ENCODE measurements around the gene ZDHHC14.

ZDHHC14 gene

GRCh38 chr6:157561929-157562810, 181.2 kb downstream of the ZDHHC14 start:
- DNase-seq (ENCODE audit: low spot score) = peak; percentile 64

DNA sequence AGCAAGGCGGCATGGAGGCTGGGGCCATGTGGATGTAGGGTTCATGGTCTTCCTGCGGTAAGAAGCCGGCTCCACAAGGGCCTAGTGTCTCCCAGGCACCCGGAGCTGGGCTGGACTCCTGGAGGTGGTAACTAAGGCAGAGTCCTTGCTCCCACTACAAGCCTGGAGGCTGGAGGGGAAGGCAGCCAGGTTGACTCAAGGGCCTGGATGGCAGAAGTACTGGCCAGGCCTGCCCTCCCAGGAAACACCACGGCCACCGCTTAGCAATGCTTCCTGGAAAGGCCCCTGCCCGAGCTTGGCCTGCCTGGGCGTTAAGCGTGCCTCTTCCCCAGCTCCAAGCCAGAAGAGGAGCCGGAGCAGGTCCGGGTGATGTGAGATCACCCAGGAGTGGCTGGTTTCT, 182.0 kb downstream of the ZDHHC14 start:
- TF ChIP-seq CTCF (IDR thresholded peaks at IDR 0.05; ENCODE audit: extremely low read depth, missing control alignments) = no peak

More at GRCh38 chr6:157561929-157562810, 181.2 kb downstream of the ZDHHC14 start:
- no peak for TF ChIP-seq CTCF (IDR thresholded peaks at IDR 0.05; ENCODE audit: extremely low read depth, missing control alignments)

DNA sequence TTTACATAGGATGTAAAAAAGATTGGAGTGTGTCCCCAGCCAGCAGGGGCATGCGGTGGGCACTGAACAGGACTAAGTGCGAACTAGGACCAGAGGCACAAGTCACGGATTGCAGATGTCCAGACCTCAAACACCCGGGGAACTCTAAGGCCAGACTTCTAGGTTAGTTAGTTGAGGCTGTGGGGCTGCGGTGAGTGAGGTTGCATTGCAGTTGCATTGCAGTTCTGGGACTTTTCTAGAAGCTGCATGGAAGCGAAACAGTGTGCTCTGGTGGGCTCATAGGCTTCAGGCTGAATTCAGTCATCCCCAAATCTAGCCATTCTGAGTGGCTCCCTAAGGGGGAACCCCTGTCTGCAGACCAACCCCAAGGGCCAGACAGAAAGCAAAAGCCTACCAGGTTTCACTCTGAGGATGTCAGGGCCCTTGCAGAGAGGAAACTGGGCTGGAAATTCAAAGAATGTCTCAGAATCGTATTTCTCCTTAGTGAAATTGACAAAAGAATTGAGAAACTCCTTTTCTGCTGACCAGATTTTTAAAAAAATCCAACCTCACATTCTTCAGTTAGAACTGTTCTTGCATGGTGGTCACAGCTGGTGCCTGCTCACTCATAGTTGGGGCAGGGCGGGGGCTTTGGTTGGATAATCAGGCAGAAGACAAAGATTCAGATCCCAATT, 182.8 kb downstream of the ZDHHC14 start:
- no peak for TF ChIP-seq CTCF (IDR thresholded peaks at IDR 0.05; ENCODE audit: extremely low read depth, missing control alignments)
- peak; percentile 82 for DNase-seq (ENCODE audit: low spot score)

More for the DNA sequence above, 182.0 kb downstream of the ZDHHC14 start:
- DNase-seq (ENCODE audit: low spot score) = no peak

DNA sequence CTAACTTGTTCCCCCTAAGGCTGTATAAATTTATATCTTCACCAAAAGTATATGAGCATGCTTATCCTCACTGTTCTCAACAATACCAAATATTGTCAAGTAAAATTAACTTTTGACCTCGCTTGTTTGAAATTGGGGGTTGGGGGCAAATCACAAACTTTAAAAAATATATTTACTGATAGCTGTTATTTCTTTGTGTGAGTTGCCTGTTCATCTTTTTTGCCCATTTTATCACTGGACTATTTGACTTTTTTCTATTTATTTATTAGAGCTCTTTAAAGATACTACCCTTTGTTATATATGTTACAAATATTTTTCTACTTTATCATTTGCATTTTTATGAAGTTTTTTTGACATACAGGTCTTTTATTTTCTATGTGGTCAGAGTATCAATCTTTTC, 187.7 kb downstream of the ZDHHC14 start:
- TF ChIP-seq CTCF (IDR thresholded peaks at IDR 0.05; ENCODE audit: extremely low read depth, missing control alignments) = no peak
- DNase-seq (ENCODE audit: low spot score) = no peak

DNA sequence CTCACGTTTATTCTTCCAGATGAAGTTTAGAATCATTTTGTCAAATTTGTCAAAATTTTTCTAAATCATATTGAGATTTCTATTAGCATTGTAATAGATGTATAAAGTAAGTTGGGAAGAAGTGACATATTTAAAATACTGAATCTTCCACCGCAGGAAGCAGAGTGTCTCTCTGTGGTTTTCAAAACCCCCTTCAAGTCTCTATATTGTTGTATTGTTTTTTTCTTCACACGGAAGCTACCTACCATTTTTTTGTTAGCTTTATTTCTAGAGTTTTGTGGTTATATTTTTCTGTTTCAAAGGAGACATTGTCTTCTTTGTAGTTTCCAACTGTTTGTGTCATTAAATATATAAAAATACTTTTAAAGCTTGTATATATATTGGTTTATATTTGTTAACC, 188.6 kb downstream of the ZDHHC14 start:
- no peak for TF ChIP-seq CTCF (IDR thresholded peaks at IDR 0.05; ENCODE audit: extremely low read depth, missing control alignments)
- no peak for DNase-seq (ENCODE audit: low spot score)

DNA sequence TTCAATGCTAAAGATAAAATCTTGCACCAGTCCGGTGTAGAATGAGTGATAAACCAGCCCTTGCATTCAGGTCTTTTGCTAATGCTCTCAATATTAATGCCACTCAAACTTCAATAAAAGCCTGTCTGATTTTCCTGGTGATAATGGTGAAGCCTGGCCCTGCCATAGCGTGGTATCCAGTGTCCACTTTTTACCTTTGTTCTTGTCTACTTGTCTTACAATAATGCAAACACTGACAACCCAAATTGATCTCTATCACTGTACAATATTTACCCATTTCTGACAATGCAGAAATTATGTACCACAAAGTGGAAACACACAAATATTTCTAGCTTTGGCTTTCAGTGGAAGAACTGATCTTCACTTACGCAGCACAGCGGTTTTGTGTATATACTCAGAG, 189.1 kb downstream of the ZDHHC14 start:
- DNase-seq (ENCODE audit: low spot score) = no peak
- TF ChIP-seq CTCF (IDR thresholded peaks at IDR 0.05; ENCODE audit: extremely low read depth, missing control alignments) = no peak

DNA sequence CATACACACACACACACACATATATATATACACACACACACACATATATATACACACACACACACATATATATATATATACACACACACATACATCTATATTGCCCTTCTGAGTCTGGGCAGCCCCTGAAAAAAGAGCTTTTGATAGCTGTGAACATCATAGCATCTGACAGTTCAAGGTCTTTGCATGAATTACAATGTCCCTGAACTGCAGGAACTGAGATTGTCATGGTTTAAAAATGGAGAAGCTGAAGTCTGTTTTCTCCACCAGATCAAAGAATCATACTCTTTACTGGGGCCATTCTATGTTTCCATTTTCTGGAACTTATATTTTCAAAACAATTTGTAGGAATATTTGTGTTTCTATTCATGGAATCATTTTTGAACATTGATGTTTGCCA, 189.8 kb downstream of the ZDHHC14 start:
- DNase-seq (ENCODE audit: low spot score) = no peak
- TF ChIP-seq CTCF (IDR thresholded peaks at IDR 0.05; ENCODE audit: extremely low read depth, missing control alignments) = no peak
